Medulla oblongata (tissue), 1 donor: Measurements from ENCODE around the gene VWCE.

Experiments
- DNase-seq: peaks from one replicate; pipeline ENCODE4 v3.0.0-alpha.2; 2015; ENCODE audit errors: extremely low spot score

VWCE gene, protein sequence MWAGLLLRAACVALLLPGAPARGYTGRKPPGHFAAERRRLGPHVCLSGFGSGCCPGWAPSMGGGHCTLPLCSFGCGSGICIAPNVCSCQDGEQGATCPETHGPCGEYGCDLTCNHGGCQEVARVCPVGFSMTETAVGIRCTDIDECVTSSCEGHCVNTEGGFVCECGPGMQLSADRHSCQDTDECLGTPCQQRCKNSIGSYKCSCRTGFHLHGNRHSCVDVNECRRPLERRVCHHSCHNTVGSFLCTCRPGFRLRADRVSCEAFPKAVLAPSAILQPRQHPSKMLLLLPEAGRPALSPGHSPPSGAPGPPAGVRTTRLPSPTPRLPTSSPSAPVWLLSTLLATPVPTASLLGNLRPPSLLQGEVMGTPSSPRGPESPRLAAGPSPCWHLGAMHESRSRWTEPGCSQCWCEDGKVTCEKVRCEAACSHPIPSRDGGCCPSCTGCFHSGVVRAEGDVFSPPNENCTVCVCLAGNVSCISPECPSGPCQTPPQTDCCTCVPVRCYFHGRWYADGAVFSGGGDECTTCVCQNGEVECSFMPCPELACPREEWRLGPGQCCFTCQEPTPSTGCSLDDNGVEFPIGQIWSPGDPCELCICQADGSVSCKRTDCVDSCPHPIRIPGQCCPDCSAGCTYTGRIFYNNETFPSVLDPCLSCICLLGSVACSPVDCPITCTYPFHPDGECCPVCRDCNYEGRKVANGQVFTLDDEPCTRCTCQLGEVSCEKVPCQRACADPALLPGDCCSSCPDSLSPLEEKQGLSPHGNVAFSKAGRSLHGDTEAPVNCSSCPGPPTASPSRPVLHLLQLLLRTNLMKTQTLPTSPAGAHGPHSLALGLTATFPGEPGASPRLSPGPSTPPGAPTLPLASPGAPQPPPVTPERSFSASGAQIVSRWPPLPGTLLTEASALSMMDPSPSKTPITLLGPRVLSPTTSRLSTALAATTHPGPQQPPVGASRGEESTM

GRCh38 chr11:61294717-61295595 lies at the start of gene VWCE:
TSS of gene VWCE (minus strand) at chr11:61295316. CDS start at chr11:61295037, 279 bp downstream.
- peak; percentile 48 for DNase-seq

- no peak for DNase-seq
Measured at GRCh38 chr11:61343792-61344745, 49.0 kb upstream of the VWCE start.

DNA sequence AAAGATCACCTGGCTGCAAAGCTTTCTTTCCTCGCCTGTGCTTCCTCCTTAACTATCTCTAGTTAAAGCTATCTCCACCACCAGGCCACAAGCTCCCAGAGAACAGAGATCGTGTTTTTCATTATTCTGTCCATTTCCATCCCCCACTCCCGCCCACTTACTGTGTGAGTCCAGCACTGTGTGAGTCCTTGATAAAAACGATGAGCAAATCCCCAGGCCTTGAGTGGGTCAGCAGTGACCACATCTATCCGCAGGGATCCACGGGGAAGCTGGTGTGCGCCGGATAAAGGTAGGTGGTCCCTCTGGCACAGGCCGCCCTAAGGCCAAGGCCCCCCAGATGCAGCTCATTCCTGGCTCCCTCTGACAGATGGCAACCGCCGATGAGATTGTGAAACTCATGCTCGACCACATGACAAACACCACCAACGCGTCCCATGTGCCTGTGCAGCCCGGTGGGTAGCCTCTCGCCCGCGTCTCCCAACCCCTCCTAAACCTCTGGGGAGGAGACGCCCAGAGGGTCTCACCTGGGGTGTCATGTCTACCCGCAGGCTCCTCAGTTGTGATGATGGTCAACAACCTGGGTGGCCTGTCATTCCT lies 47.2 kb upstream of the VWCE start:
- DNase-seq = no peak

- no peak for DNase-seq
Measured at GRCh38 chr11:61341706-61342105, 46.6 kb upstream of the VWCE start.

DNA sequence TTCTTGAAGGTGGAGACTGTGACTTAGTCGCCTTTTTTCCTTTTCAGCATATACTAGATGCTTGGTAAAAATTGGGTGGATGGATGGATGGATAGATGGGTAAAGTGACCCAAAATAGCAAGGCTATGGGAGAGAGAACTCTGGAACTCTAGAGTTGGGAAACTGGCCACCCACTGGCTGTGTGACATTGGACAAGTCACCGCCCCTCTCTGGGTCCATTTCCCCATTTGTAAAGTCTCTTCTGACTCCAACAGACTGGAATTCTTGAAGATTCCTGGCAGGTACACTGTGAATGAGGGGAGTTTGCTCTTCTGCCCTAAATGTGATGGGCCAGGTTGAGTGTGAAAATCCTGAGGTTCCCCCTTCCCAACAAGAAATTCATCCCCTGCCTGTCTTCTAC lies 45.9 kb upstream of the VWCE start:
- DNase-seq = no peak

DNA sequence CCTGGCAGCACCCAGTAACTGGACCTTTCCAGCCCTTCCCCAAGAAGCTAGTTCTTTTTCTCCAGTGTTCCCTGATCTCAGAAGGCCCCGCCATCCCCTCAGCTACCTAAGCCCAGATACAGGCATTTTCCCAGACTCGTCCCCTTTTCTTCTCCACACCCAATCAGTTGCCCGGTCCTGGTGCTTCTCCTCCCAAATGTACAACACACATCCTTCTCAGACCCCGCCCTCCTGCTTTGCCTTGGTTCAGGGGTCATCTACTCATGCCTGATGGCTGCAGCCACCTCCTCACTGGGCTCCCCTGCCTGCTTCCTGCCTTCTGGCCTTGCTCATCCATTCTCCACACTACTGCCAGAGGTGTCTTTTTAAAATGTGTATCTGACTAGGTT lies 44.4 kb upstream of the VWCE start:
- no peak for DNase-seq

DNA sequence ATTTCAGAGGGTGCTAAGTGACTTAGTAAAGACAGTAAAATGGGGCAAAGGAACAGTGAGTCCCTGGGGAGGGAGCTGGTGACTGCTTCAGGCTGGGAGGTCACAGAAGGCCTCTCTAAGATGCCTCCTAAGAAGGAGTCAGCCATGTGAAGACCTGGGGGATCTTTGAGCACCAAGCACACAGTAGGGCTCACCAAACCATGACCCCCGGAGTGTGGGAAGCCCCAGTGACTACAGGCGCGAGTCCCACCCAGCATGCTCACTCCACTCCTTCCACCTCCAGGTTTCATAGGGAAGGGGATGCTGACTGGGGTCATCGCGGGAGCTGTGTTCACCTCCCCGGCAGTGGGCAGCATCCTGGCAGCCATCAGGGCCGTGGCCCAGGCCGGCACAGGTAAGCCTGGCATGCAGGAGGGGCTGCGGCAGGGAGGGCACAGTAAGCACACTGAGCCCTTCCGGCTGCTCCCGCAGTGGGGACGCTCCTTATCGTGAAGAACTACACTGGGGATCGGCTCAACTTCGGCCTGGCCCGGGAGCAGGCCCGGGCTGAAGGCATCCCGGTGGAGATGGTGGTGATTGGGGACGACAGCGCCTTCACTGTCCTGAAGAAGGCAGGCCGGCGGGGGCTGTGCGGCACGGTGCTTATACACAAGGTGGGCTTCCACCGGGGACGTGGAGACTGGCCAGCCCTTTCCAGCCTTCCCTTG lies 43.8 kb upstream of the VWCE start:
- no peak for DNase-seq

GRCh38 chr11:61337706-61338470 lies 42.8 kb upstream of the VWCE start:
- no peak for DNase-seq

GRCh38 chr11:61336171-61336935 lies 41.2 kb upstream of the VWCE start:
- DNase-seq = peak; percentile 76

DNA sequence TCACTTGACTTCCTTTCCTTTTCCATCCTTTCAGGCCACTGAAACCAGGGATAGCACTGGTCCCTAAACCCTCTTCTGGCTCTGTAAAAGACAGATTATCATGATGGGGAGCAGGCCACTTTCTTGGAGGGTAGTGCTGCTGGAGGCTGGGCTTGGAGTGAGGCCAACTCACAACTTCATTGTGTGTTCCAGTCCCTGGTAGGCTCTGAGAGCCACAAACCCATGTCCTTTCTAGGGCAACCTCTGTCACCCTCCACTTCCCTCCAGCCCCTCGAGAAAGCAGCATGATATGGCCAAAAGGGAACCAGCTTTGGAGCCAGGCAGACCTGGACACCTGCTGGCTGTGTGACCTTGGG lies 40.2 kb upstream of the VWCE start:
- DNase-seq = no peak

DNA sequence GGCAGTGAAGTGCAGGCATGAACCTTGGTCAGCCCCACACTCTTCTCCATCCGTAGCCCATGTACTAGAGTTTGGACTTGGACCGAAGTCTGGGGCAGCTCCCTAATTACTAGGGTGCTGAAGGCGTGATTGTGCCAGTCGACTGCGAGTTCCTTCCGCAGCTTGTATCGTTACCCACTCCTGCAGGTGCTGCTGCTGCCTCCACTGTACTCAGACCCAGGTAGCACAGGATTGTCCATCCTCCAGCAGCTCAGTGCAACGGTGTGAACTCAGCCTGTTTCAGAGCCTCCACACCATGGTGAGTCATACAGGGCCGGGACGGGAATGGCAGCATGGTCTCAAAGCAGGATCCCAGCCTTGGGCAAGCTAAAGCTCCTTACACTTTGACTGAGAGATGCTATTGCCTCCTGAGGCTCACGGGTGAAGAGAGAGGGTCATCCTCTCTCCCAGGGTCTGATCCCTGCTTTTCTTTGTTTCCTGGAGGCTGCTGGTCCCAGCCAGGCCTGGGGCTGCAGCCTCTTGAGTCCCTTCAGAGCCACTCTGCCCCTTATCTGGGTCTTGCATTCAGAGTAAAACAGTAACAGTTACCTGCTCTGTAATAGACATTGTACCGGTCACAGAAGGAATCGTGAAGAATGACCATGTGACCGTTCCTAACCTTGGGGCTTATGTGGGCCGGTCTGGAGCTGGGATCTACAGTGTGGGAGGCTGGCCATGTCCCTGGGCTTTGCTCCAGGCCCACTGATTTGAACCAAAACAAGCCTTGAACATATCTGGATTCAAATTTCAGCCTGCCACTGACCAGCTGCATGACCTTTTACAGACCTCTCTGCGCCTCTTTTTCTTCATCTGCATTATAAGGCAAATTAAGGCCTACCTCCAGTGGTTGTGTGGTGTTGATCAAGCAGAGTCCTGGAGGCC lies 39.6 kb upstream of the VWCE start:
- DNase-seq = no peak

- DNase-seq = no peak
Measured at GRCh38 chr11:61333550-61334433, 38.7 kb upstream of the VWCE start.

DNA sequence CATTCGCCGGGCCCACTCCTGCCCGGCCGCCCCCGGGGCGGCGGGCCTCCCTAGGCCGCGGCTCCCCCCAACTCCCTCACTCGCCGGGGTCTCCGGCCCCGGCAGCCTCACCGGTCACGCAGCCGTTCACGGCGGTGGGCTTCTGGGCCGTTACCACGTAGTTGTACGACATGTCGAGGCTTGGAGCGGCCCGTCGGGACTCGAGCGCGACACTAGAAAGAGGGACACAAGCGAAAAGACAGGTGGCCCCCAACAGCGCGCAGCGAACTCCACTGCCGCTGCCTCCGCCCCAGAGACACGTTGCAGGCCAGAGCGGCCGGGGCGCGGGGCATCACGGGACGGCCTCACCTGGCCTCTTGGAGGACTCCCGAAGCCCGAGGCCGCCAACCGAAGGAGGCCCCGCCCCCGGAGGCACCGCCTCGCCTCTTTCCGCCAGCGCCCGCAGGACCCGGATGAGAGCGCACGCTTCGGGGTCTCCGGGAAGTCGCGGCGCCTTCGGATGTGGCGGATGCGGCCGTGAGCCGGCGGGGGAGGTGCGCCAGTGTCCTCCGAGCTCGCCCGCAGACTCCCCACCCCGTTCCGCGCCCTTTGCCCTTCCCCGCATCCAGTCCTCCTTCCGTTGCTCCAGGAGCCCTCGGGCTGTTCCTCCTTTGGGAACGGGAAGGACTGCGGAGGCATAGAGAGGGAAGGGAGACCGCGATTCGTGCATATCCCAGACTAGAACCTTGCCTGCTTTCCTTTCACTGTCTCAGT lies 37.9 kb upstream of the VWCE start, which contains the start of the genes DDB1 and TKFC:
Gene DDB1, minus strand, starts transcription at position 309 of the 753 bp plus-strand sequence. Its CDS starts 137 bp downstream, at position 172.
Gene TKFC, plus strand, starts transcription at position 432 of the 753 bp plus-strand sequence. CDS start 1,501 bp downstream, outside the sequence.
- DNase-seq = peak; percentile 93

DNA sequence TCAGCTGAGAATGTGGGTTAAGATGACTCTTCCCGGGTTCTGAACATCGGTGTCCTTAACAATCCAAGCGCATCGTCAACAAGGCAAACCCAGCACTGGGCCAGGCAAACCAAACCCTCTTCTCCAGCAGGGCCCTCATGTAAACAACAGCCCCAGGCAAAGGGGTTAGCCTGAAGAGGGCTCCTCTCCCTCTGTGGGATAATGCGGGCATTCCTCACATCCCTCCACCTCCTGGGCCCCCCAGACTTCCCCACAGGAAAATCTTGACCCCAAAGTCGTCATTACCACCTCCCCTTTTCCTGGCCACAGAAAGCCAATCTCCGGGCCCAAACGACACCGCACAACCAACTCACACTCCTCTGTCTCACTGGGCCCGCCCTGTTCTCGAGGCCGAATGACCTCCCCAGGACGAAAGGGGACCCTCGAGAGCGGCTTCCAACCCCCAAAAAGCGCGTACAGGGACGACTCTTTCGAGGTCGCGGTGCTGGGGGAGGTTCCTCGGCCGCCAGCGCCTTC lies 37.2 kb upstream of the VWCE start:
- DNase-seq = no peak

- no peak for DNase-seq
Measured at GRCh38 chr11:61331651-61332050, 36.5 kb upstream of the VWCE start.
